HFFc6 (cell line): ENCODE results near the gene ZNF512B. TPM values are rescaled to one million over a fixed set of nuclear protein-coding genes. Genes with fewer than 3 reads are reported as not detected.

Experiments
- DNase-seq: peaks from one replicate; pipeline ENCODE4 v3.0.0-alpha.2; 2018
- H3K27ac Mint-ChIP-seq: 2 replicates; pipeline ENCODE4 v1.8.0; 2020; ENCODE audit warnings: mild to moderate bottlenecking, mixed read lengths
- H3K27me3 Mint-ChIP-seq: 2 replicates; pipeline ENCODE4 v1.8.0; 2021; ENCODE audit warnings: mild to moderate bottlenecking, moderate library complexity, mixed read lengths; ENCODE audit not compliant: insufficient read depth
- H3K36me3 Mint-ChIP-seq: 2 replicates; pipeline ENCODE4 v1.8.0; 2021; ENCODE audit warnings: low read depth, mixed read lengths
- H3K4me1 Mint-ChIP-seq: 2 replicates; pipeline ENCODE4 v1.8.0; 2020; ENCODE audit warnings: low read depth, mixed read lengths
- H3K4me3 Mint-ChIP-seq: 2 replicates; pipeline ENCODE4 v1.8.0; 2020; ENCODE audit warnings: mild to moderate bottlenecking, moderate library complexity, mixed read lengths
- H3K9me3 Mint-ChIP-seq: 2 replicates; pipeline ENCODE4 v1.8.0; 2020; ENCODE audit warnings: mild to moderate bottlenecking, mixed read lengths
- CTCF ChIP-seq: fragments of 200-600 bp; sonication (generic); IDR thresholded peaks from 2 replicates; pipeline ENCODE4 v1.5.0; 2021; ENCODE audit warnings: antibody characterized with exemption, mild to moderate bottlenecking
- total RNA-seq, 6 experiments: library from RNA; stranded (reverse); fragmentation: NEBNext Ultra II Directional; extraction: Animal tissue kit (Norgen Biotek cat#: 25700); gene quantifications; 2 replicates in 1 of 6; 3 replicates in 5 of 6; pipeline ENCODE4 v1.2.3, GENCODE V29; 2021

Gene ZNF512B
- total RNA-seq, 6 experiments from 2014 or later: 20.7 to 26.1 (median 21.4) TPM

- TF ChIP-seq CTCF: no peak
- no peak overlapping the region for H3K4me3 Mint-ChIP-seq
Observed at GRCh38 chr20:64009811-64010387, 40.2 kb upstream of the ZNF512B start.

GRCh38 chr20:64006902-64007301 is 37.2 kb upstream of the ZNF512B start:
- no peak overlapping the region for H3K27ac Mint-ChIP-seq
- DNase-seq: no peak
- no peaks in the 10 kb centered on the region; the same call in 1 of the 2 replicates for H3K27me3 Mint-ChIP-seq
- no peaks in the 10 kb centered on the region for H3K9me3 Mint-ChIP-seq
- peaks cover 24% of the 10 kb centered on the region for H3K36me3 Mint-ChIP-seq
- no peak for TF ChIP-seq CTCF
- H3K4me1 Mint-ChIP-seq: peaks cover 5% of the 10 kb centered on the region; the same call in 1 of the 2 replicates
- no peak overlapping the region for H3K4me3 Mint-ChIP-seq

More at GRCh38 chr20:64009811-64010387, 40.2 kb upstream of the ZNF512B start:
- peaks cover 30% of the 10 kb centered on the region for H3K36me3 Mint-ChIP-seq
- DNase-seq: no peak
- H3K27ac Mint-ChIP-seq: no peak overlapping the region; the same call in 1 of the 2 replicates
- H3K27me3 Mint-ChIP-seq: no peaks in the 10 kb centered on the region; the same call in 1 of the 2 replicates
- H3K4me1 Mint-ChIP-seq: peaks cover 5% of the 10 kb centered on the region; the same call in 1 of the 2 replicates
- H3K9me3 Mint-ChIP-seq: no peaks in the 10 kb centered on the region

- Mint-ChIP-seq H3K4me3 (no peak overlapping the region), H3K36me3 (peaks cover 27% of the 10 kb centered on the region), H3K4me1 (peaks cover 5% of the 10 kb centered on the region; the same call in 1 of the 2 replicates), H3K27me3 (no peaks in the 10 kb centered on the region; the same call in 1 of the 2 replicates), H3K9me3 (no peaks in the 10 kb centered on the region), H3K27ac (no peak overlapping the region)
- no peak for TF ChIP-seq CTCF
- no peak for DNase-seq
Observed at GRCh38 chr20:64006490-64006889, 36.8 kb upstream of the ZNF512B start.

GRCh38 chr20:64005394-64005793 is 35.7 kb upstream of the ZNF512B start:
- no peak for DNase-seq
- H3K4me3 Mint-ChIP-seq: no peak overlapping the region
- H3K36me3 Mint-ChIP-seq: peaks cover 34% of the 10 kb centered on the region
- no peak overlapping the region; the same call in 1 of the 2 replicates for H3K27ac Mint-ChIP-seq
- no peak for TF ChIP-seq CTCF
- H3K4me1 Mint-ChIP-seq: peaks cover 5% of the 10 kb centered on the region; the same call in 1 of the 2 replicates
- H3K27me3 Mint-ChIP-seq: no peaks in the 10 kb centered on the region; the same call in 1 of the 2 replicates
- H3K9me3 Mint-ChIP-seq: no peaks in the 10 kb centered on the region

- Mint-ChIP-seq H3K36me3 (peaks cover 27% of the 10 kb centered on the region), H3K4me3 (no peak overlapping the region), H3K27ac (no peak overlapping the region), H3K4me1 (peaks cover 5% of the 10 kb centered on the region; the same call in 1 of the 2 replicates), H3K9me3 (no peaks in the 10 kb centered on the region), H3K27me3 (no peaks in the 10 kb centered on the region; the same call in 1 of the 2 replicates)
- no peak for TF ChIP-seq CTCF
- no peak for DNase-seq
Observed at GRCh38 chr20:64003960-64004725, 34.4 kb upstream of the ZNF512B start.
